ENCODE results near the gene FAM43A. TPM values are rescaled to one million over a fixed set of nuclear protein-coding genes. Genes with fewer than 3 reads are reported as not detected.

The FAM43A gene, protein sequence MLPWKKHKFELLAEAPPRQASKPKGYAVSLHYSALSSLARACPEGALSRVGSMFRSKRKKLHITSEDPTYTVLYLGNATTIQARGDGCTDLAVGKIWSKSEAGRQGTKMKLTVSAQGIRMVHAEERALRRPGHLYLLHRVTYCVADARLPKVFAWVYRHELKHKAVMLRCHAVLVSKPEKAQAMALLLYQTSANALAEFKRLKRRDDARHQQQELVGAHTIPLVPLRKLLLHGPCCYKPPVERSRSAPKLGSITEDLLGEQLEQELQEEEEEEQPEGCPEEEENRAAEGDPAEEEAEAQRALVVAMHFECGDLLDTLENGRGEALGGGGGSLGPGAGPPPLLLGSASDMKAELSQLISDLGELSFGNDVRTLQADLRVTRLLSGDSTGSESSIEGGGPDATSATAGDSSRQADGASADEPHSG
- total RNA-seq (2014; rRNA removed; shearing (Covaris generic); ENCODE audit: low replicate concordance): 2.9 and 7.5 TPM in 2 replicates

DNA sequence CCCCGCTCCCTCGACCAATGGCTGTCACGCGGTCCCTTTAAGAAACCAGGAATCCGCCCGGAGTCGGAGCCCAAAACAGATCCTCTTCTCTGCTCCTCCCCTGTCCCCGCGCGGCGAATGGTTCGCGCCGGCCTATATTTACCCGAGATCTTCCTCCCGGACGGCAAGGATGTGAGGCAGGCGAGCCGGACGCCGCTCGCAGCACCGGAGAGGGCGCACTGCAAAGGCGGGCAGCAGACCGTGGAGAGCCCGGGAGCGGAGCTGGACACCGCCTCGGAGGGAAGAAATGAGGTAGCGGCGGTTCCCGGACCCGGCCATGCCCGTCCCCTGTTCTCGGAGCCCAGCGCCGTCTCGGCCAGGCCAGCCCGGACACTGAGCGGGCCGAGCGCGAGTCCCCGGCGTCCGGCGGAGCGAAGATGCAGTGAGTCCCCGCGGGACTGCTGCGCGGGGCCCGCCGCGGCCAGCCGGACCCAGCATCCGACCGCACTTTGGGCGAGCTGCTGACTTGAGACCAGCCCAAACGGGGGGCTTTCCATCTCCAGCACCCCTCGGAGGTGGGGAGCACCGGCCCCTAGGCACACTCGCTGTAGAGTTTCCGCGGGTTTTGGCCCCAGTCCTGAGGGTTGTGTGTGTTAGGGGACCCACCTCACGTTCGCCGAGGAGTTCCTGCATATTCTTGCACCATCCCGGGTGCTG is at the start of gene FAM43A:
FAM43A (plus strand) TSS at position 166 of the 696 bp plus-strand sequence. CDS start 944 bp downstream, outside the sequence.
- DNase-seq (ENCODE audit: low read depth): peak; percentile 92
- in situ Hi-C loops (cut with HindIII; ENCODE audit: low pct_unique_long_range_greater_than_20kb, low sequenced_read_pairs): loop anchor here (10.0 kb wide), 1 partner anchor 569 kb away; no protein-coding TSS in a partner anchor

DNA sequence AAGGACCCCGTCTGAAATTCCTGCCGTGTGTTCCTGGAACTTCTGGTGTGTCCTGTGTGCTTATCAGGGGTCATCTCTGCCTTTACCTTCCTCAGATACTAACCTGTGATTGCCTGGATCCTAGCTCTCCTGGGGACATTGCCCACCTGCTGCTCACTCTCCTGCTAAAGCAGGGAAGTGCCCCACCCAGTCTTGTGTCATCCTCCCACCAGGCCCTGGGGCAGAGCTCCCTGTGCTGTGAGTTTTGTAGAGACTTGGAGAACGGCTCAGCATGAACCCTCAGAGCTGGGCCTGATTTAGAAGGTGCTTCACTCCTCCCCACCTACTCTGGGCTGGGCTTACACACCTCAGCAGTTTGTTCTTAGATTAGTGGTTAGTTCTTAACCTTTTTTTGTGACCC is 48.6 kb upstream of the FAM43A start:
- in situ Hi-C loops (cut with HindIII; ENCODE audit: low pct_unique_long_range_greater_than_20kb, low sequenced_read_pairs): no loop called here
- DNase-seq (ENCODE audit: low read depth): no peak

DNA sequence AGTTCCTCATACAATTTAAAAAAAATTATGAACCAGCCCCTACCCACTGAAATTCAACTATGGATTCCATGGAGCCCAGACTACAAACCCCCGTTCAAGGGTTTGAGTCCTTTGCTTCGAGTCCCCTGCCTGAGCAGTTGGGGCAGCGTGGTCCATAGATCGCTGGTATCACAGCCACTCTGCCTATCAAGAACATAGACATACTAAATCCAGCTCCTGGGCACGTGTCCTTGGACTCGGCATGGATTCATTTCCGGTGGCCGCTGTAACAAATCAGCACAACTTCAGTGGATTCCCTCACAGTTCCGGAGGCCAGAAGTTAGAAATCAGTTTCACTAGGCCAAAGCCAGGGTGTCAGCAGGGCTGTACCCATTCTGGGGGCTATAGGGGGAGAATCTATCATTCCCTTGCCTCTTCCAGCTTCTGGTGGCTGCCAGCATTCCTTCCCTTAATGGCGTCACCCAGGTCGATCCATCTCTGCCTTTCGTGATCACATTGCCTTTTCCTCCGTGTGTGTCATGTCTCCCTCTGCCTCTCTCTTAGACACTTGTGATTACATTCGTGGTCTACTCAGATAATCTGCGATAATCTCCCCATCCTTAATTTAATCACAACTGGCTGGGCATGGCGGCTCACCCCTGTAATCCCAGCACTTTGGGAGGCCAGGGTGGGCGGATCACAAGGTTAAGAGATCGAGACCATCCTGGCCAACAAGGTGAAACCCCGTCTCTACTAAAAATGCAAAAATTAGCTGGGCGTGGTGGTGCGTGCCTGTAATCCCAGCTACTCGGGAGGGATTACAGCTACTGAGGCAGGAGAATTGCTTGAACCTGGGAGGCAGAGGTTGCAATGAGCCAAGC is 47.9 kb upstream of the FAM43A start:
- DNase-seq (ENCODE audit: low read depth): no peak
- in situ Hi-C loops (cut with HindIII; ENCODE audit: low pct_unique_long_range_greater_than_20kb, low sequenced_read_pairs): no loop called here

DNA sequence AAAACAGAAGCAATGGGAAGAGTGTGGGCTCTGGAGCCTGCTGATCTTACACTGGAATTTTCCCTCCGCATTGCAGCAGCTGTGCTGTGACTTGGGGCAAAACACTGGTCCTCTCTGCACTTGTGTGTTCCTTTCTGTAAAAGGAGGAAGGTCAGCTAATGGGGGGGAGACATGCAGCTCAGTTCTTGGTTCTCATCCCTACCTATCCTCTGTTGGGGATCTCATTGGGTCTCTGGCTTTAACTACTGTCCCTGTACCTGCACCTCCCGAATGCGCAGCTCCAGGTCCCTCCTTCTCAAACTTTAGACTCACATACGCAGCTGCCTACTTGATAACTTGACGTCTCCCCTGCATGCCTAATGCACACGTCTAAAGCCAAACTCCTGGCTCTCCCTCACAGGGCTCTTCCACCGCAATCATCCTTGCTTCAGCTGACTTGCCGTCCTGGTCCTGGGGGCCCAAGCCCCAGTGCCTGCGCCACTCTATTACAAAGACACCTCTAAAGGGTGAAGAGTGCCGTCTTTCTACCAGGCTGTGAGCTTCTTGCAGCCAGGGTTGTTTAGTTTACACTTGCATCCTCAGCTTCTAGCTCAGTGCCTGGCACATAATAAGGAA is 46.6 kb upstream of the FAM43A start:
- in situ Hi-C loops (cut with HindIII; ENCODE audit: low pct_unique_long_range_greater_than_20kb, low sequenced_read_pairs): no loop called here
- no peak for DNase-seq (ENCODE audit: low read depth)

DNA sequence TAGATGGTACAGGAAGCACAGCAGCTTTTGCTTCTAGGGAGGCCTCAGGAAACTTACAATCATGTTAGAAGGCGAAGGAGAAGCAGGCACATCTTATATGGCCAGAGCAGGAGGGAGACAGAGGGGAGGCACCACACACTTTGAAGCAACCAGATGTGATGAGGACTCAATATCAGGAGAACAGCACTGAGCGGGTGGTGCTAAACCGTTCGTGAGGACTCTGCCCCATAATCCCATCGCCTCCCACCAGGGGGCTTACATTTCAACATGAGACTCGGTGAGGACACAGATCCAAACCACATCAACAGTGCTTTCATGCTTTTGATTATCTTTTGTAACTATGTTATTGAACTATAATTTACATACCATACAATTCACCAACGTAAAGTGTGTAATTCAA is 44.9 kb upstream of the FAM43A start:
- DNase-seq (ENCODE audit: low read depth): no peak
- in situ Hi-C loops (cut with HindIII; ENCODE audit: low pct_unique_long_range_greater_than_20kb, low sequenced_read_pairs): no loop called here

DNA sequence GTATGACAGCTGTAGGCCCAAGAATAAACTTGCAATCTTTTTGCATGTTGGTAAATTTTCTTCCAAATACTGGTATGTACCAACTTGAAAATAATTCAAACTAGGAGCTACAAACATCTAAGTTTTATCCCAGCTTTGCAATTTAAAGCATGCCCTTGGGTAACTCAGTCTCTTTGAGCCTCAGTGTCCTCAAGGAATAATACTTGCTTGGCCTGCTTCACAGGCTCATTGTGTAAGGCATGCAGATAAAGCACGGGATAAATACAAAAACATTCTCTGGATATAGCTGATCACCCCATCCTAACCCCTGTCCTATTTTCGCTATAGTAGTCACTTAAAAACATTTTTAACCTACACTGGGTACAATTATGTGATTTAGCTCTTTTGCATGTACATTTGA is 42.9 kb upstream of the FAM43A start:
- DNase-seq (ENCODE audit: low read depth): no peak
- in situ Hi-C loops (cut with HindIII; ENCODE audit: low pct_unique_long_range_greater_than_20kb, low sequenced_read_pairs): no loop called here

DNA sequence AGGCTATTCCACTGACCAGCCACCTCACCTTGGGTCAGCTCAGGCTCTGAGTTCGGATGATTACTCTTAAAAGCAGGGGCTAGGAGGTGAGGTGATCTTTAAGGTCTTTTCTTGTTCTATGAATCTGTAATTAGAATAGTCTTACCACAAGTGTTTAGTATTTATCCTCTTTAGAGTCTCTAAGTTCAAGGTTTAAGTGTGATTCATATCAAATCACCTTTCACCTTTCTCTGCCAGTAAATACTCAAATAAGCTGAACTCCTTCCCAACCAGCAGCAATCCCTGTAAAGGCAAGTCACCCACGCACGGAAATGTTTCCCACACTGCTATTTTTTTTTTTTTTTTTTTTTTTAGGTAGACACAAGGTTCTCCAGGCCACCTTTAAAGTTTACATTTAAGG is 37.9 kb upstream of the FAM43A start:
- in situ Hi-C loops (cut with HindIII; ENCODE audit: low pct_unique_long_range_greater_than_20kb, low sequenced_read_pairs): no loop called here
- no peak for DNase-seq (ENCODE audit: low read depth)

DNA sequence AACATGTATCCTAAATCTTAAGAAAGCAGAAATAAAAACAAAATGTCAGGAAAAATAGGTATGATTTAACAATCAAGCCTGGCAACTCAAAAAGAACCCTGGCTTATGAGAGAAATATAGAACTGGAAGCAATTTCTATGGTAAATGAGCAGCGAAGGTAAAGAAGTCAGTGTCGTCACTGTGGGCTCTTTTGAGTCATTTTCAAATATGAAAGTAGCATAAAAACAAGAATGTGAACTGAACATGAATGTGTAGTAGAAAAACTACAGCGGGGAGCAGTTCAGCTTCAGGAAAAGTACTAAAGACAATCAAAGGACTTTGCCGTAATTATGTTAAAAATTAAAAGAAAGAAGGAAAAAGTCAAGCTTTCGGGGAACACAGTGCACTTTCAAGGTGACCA is 31.2 kb upstream of the FAM43A start:
- in situ Hi-C loops (cut with HindIII; ENCODE audit: low pct_unique_long_range_greater_than_20kb, low sequenced_read_pairs): no loop called here
- DNase-seq (ENCODE audit: low read depth): no peak

DNA sequence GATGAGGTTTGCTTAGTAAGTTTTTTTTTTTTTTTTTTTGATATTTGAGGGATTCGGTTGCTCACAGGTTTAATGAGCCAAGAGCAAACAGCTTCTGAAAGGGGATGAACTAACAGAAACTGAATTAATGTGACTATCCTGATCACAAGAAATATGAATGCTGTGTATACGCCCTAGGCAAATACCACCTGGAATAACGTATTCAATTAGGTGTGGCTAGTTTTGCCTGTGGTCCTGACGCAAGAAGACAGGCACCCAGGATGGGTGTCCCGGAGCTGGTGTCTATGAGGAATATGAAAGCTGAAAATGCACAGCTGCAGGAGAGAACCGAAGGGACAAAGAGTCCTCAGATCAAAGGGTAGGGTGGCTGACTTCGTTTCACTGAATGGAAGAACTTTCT is 28.2 kb upstream of the FAM43A start:
- in situ Hi-C loops (cut with HindIII; ENCODE audit: low pct_unique_long_range_greater_than_20kb, low sequenced_read_pairs): no loop called here
- no peak for DNase-seq (ENCODE audit: low read depth)

DNA sequence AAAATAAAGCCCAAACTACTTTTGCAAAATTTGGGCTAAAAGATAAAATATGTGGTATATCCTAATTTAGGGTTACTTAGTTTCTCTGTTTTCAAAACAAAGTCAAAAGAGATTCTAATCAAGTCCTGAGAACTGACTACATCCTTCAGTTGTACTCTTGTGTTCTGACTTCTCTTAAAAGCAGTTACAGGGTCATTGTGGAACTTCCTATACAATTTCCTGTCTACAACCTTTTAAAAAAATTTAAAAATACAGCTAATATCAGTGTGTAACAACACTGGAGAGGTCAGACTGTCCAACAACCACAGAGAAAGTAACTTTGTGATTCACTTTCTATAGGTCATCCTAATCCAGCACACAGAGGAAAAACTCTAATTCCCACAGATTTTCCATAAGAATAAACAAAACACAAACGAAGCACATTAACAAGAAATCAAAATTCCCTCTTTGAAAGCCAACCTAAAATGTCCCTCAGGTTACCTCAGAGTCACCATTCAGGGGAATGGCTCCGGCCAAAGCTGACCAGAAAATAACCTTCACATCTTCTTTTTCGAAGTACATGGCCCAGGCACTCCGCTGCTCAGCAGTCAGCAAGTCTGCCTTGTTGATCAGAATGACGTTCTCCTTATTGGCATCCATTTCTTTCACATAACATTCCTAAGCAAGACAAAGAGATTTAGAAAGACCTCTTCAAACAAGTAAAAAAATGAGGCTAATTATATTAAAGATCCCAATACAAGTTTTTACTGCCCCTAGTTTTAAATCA is 27.0 kb upstream of the FAM43A start:
- in situ Hi-C loops (cut with HindIII; ENCODE audit: low pct_unique_long_range_greater_than_20kb, low sequenced_read_pairs): no loop called here
- DNase-seq (ENCODE audit: low read depth): no peak

DNA sequence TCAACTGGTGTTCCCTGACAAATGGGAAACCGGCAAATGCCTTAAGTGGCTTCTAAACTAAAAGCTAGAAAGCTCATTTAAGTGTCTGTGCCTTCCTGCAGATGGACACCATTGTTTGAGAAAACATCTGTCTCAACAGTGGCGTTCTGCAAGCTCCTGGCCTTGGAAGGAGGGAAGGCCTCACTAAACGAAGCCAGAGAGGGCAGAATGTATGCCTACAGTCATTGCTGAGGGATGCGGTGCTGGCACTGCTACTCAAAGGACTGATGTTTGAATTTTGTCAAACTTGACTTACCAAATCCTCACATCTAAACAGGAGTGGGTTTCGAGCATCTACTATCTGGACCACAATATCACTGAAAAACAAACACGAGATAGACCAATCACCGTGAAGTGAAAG is 25.9 kb upstream of the FAM43A start:
- in situ Hi-C loops (cut with HindIII; ENCODE audit: low pct_unique_long_range_greater_than_20kb, low sequenced_read_pairs): no loop called here
- no peak for DNase-seq (ENCODE audit: low read depth)

DNA sequence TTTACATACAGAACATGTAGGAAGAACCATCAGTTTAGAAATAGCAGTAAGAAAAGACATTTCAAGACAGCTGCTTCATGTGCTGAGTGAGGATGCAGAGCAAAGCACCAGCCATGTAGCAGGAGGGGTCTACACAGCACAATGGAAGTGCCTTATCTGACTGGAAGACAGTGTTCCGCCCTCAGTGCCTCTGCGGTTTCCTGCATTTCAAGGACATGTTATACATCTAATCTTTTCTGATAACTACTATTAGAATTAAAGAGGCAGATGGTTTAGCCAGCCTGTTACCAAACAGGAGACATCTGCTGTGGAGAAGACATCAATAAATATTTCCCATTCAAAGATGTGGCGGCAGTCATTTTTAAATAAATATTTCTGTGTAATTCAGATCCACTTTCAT is 24.3 kb upstream of the FAM43A start:
- in situ Hi-C loops (cut with HindIII; ENCODE audit: low pct_unique_long_range_greater_than_20kb, low sequenced_read_pairs): no loop called here
- DNase-seq (ENCODE audit: low read depth): no peak

DNA sequence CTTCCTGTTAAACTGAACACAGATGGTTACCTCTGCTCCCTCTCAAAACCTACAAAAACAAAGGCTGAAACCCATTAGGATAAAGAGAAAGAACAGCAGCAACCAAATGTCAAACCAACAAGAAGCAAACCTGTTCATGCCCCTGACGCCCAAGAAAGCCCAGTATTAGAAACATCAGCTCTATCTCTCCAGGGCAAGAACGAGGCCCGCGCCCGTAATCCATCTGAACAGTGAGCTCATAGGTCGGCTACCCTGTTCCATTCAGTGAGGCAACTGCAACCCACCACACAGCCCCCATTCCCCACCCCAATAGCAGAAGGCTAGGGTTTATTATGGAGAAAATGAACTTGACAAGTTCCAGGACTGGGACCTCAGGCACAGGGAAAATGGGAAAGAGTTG is 23.7 kb upstream of the FAM43A start:
- in situ Hi-C loops (cut with HindIII; ENCODE audit: low pct_unique_long_range_greater_than_20kb, low sequenced_read_pairs): no loop called here
- no peak for DNase-seq (ENCODE audit: low read depth)

DNA sequence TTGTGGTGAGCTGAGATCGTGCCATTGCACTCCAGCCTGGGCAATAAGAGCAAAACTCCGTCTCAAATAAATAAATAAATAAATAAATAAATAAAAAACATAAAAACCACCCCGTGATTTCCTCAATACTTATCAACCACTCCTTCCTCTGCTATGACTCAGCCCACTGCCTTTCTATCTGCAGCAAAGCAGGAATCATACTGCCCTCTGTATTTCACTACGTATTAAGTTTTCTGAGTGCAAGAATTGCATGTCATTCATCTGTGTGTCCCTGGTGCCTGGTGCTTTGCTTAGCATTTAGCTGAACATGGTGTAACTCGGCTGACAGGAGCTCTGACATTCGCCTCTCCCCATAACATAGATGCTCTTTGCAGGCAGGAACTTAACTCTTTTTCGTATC is 20.8 kb upstream of the FAM43A start:
- in situ Hi-C loops (cut with HindIII; ENCODE audit: low pct_unique_long_range_greater_than_20kb, low sequenced_read_pairs): no loop called here
- no peak for DNase-seq (ENCODE audit: low read depth)

DNA sequence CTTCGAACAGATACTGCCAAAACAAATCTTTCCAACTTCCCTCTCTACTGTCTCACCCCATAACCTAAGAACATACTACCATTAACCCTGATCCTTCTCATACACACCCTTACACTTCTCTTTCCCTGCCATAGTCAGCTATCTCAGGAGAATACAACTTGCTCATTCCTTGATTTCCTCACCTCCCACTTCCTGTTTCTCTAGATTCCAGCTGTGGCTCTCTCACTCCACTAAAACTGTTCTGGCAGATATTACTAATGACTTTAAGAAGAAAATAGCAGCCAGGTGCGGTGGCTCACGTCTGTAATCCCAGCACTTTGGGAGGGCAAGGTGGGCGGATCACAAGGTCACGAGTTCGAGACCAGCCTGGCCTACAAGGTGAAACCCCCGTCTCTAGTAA is 18.3 kb upstream of the FAM43A start:
- DNase-seq (ENCODE audit: low read depth): no peak
- in situ Hi-C loops (cut with HindIII; ENCODE audit: low pct_unique_long_range_greater_than_20kb, low sequenced_read_pairs): no loop called here

DNA sequence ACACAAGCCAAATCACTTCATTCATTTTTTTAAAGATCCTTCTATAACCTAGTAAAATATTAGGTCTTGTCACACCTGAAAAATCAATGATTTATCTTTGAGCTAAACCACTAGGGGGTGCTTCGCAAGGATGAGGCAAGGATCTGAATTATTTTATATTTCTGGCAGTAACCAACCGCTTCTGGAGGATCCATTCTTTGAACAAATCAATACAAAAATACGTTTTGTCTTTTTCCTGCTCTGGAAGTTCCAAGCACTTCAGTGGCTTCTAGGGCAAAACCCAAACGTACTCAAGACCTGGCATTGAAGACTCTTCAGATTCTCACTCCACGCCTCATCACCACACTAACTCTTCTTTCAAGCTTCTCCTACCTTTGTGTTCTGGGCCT is 14.2 kb upstream of the FAM43A start:
- in situ Hi-C loops (cut with HindIII; ENCODE audit: low pct_unique_long_range_greater_than_20kb, low sequenced_read_pairs): no loop called here

DNA sequence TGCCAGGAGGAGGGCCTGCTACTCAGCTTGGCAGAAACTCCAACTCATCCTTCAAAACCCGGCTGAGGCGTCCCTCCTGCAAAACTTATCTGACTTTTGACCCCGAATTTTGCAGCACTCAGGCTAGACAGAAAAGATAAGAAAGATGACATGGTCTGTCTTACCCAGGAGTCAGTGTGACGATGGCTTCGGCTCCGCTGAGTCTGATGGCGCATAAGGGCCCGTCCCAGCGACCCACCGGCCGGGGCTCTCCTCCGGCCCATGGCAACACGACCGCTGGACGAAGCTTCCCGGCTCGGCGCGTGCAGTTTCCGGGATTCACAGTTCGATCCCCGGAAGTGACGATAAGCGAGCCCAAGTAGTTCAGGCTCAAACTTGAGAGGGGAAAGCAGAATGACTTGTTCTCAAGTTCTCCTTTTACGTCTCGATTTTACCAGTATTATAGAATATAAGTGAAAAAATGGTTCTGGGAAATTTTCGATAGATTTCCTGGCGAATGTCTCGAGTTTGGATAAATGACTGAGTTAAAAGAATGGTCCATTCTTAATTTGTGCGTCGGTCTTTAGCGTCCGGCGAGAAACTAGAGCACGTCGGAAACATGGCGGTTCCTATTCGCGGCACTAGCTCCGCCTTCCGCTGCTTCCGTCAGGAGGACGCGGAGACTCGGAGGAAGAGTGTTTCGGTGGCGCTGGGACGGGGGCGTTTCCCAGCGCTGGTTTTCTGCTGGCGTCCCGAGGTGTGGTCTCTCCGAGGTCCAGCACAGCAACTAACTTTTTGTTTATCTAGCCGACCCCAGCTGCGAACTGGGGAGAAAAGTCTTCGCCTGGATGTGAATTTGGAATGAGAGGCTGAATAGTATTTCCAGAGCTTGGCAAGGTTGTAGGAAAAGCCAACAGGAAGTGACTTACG is 13.5 kb upstream of the FAM43A start, which contains the start of gene LSG1:
LSG1 (minus strand) TSS at position 292 of the 909 bp plus-strand sequence; CDS start at position 263, 29 bp downstream.
- in situ Hi-C loops (cut with HindIII; ENCODE audit: low pct_unique_long_range_greater_than_20kb, low sequenced_read_pairs): no loop called here
- DNase-seq (ENCODE audit: low read depth): peak; percentile 91

More for the DNA sequence above, 14.2 kb upstream of the FAM43A start:
- DNase-seq (ENCODE audit: low read depth): peak; percentile 55

All from Caki2 (cell line).